Kidney (tissue), 14 donors: ENCODE data around the gene COLEC12. TPM values are rescaled to one million over a fixed set of nuclear protein-coding genes. Genes with fewer than 3 reads are reported as not detected.

ENCODE experiments used
- DNase-seq, 5 donors: peaks; one replicate each; pipeline ENCODE4 v3.0.0-alpha.2; 2013 to 2020
- FAIRE-seq: peaks from 2 replicates; lab custom pipeline; 2012; peaks lifted over from hg19 to GRCh38; lab: Jason Lieb, UNC
- H3K27ac ChIP-seq, 2 donors: one replicate each; pipeline ENCODE4 v1.7.0; 2013; ENCODE audit warnings: low read depth in 2 of 2, low read length in 2 of 2, inconsistent platforms in 1 of 2
- H3K27me3 ChIP-seq: one replicate; pipeline ENCODE4 v1.7.1; 2013; ENCODE audit warnings: low read length, inconsistent platforms; ENCODE audit not compliant: control insufficient read depth, insufficient read depth
- H3K36me3 ChIP-seq, 3 donors: one replicate each; pipeline versions ENCODE4 v1.7.0 to v1.7.1; 2013; ENCODE audit warnings: low read length in 3 of 3, control low read depth in 1 of 3, inconsistent platforms in 1 of 3; ENCODE audit not compliant: insufficient read depth in 3 of 3, control insufficient read depth in 2 of 3
- H3K4me1 ChIP-seq, 3 donors: one replicate each; pipeline versions ENCODE4 v1.7.0 to v1.7.1; 2013; ENCODE audit warnings: low read length in 3 of 3, inconsistent platforms in 1 of 3, low read depth in 1 of 3; ENCODE audit not compliant: control insufficient read depth in 2 of 3, insufficient read depth in 2 of 3
- H3K4me3 ChIP-seq, 3 donors: one replicate each; pipeline versions ENCODE4 v1.7.0 to v1.8.1; 2013; ENCODE audit warnings: low read length in 3 of 3, control low read depth in 1 of 3, inconsistent platforms in 1 of 3
- H3K9ac ChIP-seq, 3 donors: one replicate each; pipeline versions ENCODE4 v1.7.0 to v1.7.1; 2013; ENCODE audit warnings: low read length in 3 of 3, control low read depth in 1 of 3, inconsistent platforms in 1 of 3
- H3K9me3 ChIP-seq, 3 donors: one replicate each; pipeline versions ENCODE4 v1.7.0 to v1.7.1; 2013; ENCODE audit warnings: low read length in 3 of 3, control low read depth in 1 of 3, inconsistent platforms in 1 of 3; ENCODE audit not compliant: control insufficient read depth in 2 of 3, insufficient read depth in 1 of 3
- CTCF ChIP-seq: IDR thresholded peaks from 3 replicates; pipeline ENCODE4 v1.5.1; 2012; ENCODE audit warnings: mild to moderate bottlenecking, moderate library complexity, borderline replicate concordance; ENCODE audit not compliant: insufficient read depth; ENCODE audit errors: extremely low read depth
- intact Hi-C: fragments of 100-400 bp; cut with DNase I; formaldehyde crosslinking; loops from one replicate; pipeline ENCODE4 v1.11.1; 2022
- polyA plus RNA-seq: library from polyadenylated mRNA; stranded (reverse); fragments of 350-450 nt; fragmentation: Illumina TruSeq; extraction: RNeasy Lipid Tissue Mini Kit (QIAGEN cat#74804); gene quantifications from one replicate; pipeline ENCODE4 v1.2.3, GENCODE V29; 2014; ENCODE audit warnings: low read depth, low replicate concordance; ENCODE audit not compliant: insufficient read depth
- total RNA-seq: library from RNA; stranded (reverse); fragmentation: NEBNext Ultra II Directional; extraction: Animal tissue kit (Norgen Biotek cat#: 25700); gene quantifications from one replicate; pipeline ENCODE4 v1.2.1, GENCODE V29; 2021
- donor health status: control.
- donor health status: control.
- donor health status: control.
- donor health status: control.
- donor health status: control.
- donor health status: DM: yes; HTN: yes; CAD: no.
- donor health status: Normal renal cell carcinoma (clear cell type).

COLEC12 gene
- total and polyA plus RNA-seq, 2 donors from 2014 or later = 1.3 to 7.4 TPM

GRCh38 chr18:492451-492850 lies 8.1 kb downstream of the COLEC12 start:
- intact Hi-C loops = no loop called here
- H3K9me3 ChIP-seq = no peaks in the 10 kb centered on the region
- no peaks in the 10 kb centered on the region for H3K27me3 ChIP-seq
- H3K9ac ChIP-seq = no peak overlapping the region
- no peak for TF ChIP-seq CTCF
- H3K27ac ChIP-seq = no peak overlapping the region
- FAIRE-seq (no peak), DNase-seq (no peak)
- no peaks in the 10 kb centered on the region for H3K36me3 ChIP-seq
- H3K4me3 ChIP-seq = no peak overlapping the region
- H3K4me1 ChIP-seq = no peaks in the 10 kb centered on the region

GRCh38 chr18:490624-491023 lies 9.9 kb downstream of the COLEC12 start:
- H3K4me3 ChIP-seq = no peak overlapping the region
- H3K9ac ChIP-seq = no peak overlapping the region
- no peaks in the 10 kb centered on the region for H3K27me3 ChIP-seq
- intact Hi-C loops = no loop called here
- no peak for TF ChIP-seq CTCF
- no peak for FAIRE-seq
- DNase-seq = no peak
- no peaks in the 10 kb centered on the region for H3K36me3 ChIP-seq
- peaks cover 0 to 3% (median 0%) of the 10 kb centered on the region in 3 donors for H3K9me3 ChIP-seq
- H3K4me1 ChIP-seq = no peaks in the 10 kb centered on the region
- H3K27ac ChIP-seq = no peak overlapping the region

- no peak overlapping the region for H3K27ac ChIP-seq
- H3K4me1 ChIP-seq = no peaks in the 10 kb centered on the region
- DNase-seq (no peak), FAIRE-seq (no peak)
- intact Hi-C loops = no loop called here
- no peak overlapping the region for H3K4me3 ChIP-seq
- no peaks in the 10 kb centered on the region for H3K36me3 ChIP-seq
- H3K27me3 ChIP-seq = no peaks in the 10 kb centered on the region
- H3K9me3 ChIP-seq = peaks cover 0 to 3% (median 0%) of the 10 kb centered on the region in 3 donors
- TF ChIP-seq CTCF = no peak
- H3K9ac ChIP-seq = no peak overlapping the region
These were observed 10.5 kb downstream of the COLEC12 start for GRCh38 chr18:490024-490366.
